Psoas muscle (tissue), 8 donors: ENCODE results near the gene WBP2. TPM values are rescaled to one million over a fixed set of nuclear protein-coding genes. Genes with fewer than 3 reads are reported as not detected.

Source experiments
- ATAC-seq, 4 donors: fragments of 200-7000 bp; cut with Tn5 transposase; one replicate each; pipeline ENCODE4 v1.9.1; 2020; ENCODE audit warnings: moderate library complexity in 3 of 4, mild to moderate bottlenecking in 2 of 4
- DNase-seq, 2 donors: peaks; one replicate each; pipeline ENCODE4 v3.0.0-alpha.2; 2020
- H3K27ac ChIP-seq: fragments of 200-600 bp; one replicate; pipeline ENCODE4 v1.8.0; 2022
- H3K27me3 ChIP-seq, 3 donors: fragments of 200-600 bp in 1 of 3; one replicate each; pipeline versions ENCODE4 v1.6.1 to v1.8.0; 2013 to 2022; ENCODE audit warnings: low read length in 2 of 3, mild to moderate bottlenecking in 2 of 3, moderate library complexity in 1 of 3; ENCODE audit not compliant: insufficient read depth in 3 of 3
- H3K36me3 ChIP-seq, 2 donors: fragments of 200-600 bp in 1 of 2; one replicate each; pipeline versions ENCODE4 v1.6.1 to v1.8.0; 2013 to 2022; ENCODE audit warnings: low read depth in 1 of 2, mild to moderate bottlenecking in 1 of 2, moderate library complexity in 1 of 2; ENCODE audit not compliant: insufficient read depth in 1 of 2
- H3K4me1 ChIP-seq: fragments of 200-600 bp; one replicate; pipeline ENCODE4 v1.8.0; 2022
- H3K4me3 ChIP-seq: fragments of 200-600 bp; one replicate; pipeline ENCODE4 v1.8.0; 2022; ENCODE audit warnings: mild to moderate bottlenecking
- H3K9me3 ChIP-seq: fragments of 200-600 bp; one replicate; pipeline ENCODE4 v1.8.0; 2022
- WGBS, 3 donors: extraction: QIAGEN DNeasy Blood & Tissue Kit; methylation state at CpG; one replicate each; pipeline versions ENCODE4 v1.1.6 to v1.1.7; 2013; 5-methylcytosine and 5-hydroxymethylcytosine counted together
- intact Hi-C, 2 donors: fragments of 100-400 bp; cut with DNase I; formaldehyde crosslinking; loops; one replicate each; pipeline versions ENCODE4 v1.11.0 to v1.14.2; 2022
- polyA plus RNA-seq, 3 donors: library from polyadenylated mRNA; stranded (reverse); fragments of 200-250 nt; gene quantifications; one replicate each; pipeline ENCODE4 v1.2.3, GENCODE V29; 2013
- total RNA-seq, 4 donors: library from RNA; stranded (reverse); fragmentation: NEBNext Ultra II Directional in 2 of 4; extraction: Animal tissue kit (Norgen Biotek cat#: 25700) in 2 of 4; gene quantifications; one replicate each; pipeline versions ENCODE4 v1.2.1 to v1.2.4, GENCODE V29; 2021 to 2023
- TF ChIP-seq, protein P1 (sequence below): fragments of 200-600 bp; IDR thresholded peaks from one replicate; pipeline ENCODE4 v1.8.0; 2022; ENCODE audit warnings: antibody characterized with exemption
- donor health status: healthy with polysubstance abuse.
- donor health status: DM: no; HTN: no; CAD: no; lungs with moderate emphysema.
- donor health status: Bipolar disorder and iron deficiency.
- donor health status: healthy.
- donor health status: DM: yes; HTN: yes; CAD: no.
- donor health status: DM: no; HTN: no; CAD: no.
- donor health status: DM: no; HTN: no; CAD: no.
- donor health status: DM: yes; HTN: yes; CAD: no.

The WBP2 gene
- total and polyA plus RNA-seq, 7 donors: 109 to 278 (median 149) TPM

DNA sequence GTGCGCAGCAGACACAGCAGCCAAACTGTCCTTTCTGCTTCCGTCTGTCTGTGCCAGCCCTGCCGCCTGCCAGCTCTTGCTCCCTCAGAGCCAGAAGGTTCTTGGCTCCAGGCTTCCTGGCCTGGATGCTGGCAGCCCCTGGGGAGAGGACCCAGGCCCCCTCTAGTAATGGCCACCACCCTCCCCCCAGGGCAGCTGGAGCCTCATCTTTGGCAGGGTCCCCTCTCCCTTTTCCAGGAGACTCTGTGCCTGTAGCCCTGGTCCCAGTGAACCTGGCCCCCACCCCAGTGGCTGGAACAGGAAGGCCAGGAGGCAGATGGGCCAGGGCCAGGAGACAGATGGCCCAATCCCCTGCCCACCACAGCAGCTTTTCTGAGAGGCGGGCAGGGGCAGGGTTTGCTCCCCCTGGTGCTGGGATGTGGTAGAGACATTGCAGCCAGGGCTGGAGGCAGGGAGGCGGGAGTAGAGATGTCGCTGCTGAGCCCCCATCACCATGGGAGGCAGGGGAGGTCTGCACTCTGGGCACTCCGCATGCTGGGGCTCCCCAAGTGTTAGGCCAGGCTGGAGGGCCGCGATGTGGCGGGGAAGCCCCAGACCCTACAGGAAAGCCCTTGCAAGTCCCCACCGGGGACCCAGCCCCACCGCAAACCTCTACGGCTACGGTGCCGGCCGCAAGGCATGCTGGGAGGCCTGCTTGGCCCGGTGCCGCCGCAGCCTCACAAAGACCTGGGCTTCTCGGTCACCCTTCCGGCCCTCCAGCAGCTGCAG lies 27.6 kb downstream of the WBP2 start:
- H3K27ac ChIP-seq: peak overlapping the region; percentile 67
- H3K4me1 ChIP-seq: peaks cover 9% of the 10 kb centered on the region
- no peaks in the 10 kb centered on the region for H3K27me3 ChIP-seq
- peaks cover 0 to 53% of the 10 kb centered on the region in 2 donors for H3K36me3 ChIP-seq
- ATAC-seq (peak; percentile 73 to 85 (median 79)), DNase-seq (peak; percentile 80 to 89)
- no peaks in the 10 kb centered on the region for H3K9me3 ChIP-seq
- 7 to 11% (median 11%) methylated on average over 17 to 21 of the region's 21 CpGs for WGBS, 3 donors
- peak overlapping the region; percentile 49 for H3K4me3 ChIP-seq
- intact Hi-C loops: loop anchor here (5.0 kb wide), 1 partner anchor 40 kb away; no protein-coding TSS in a partner anchor
- TF ChIP-seq, protein P1, sequence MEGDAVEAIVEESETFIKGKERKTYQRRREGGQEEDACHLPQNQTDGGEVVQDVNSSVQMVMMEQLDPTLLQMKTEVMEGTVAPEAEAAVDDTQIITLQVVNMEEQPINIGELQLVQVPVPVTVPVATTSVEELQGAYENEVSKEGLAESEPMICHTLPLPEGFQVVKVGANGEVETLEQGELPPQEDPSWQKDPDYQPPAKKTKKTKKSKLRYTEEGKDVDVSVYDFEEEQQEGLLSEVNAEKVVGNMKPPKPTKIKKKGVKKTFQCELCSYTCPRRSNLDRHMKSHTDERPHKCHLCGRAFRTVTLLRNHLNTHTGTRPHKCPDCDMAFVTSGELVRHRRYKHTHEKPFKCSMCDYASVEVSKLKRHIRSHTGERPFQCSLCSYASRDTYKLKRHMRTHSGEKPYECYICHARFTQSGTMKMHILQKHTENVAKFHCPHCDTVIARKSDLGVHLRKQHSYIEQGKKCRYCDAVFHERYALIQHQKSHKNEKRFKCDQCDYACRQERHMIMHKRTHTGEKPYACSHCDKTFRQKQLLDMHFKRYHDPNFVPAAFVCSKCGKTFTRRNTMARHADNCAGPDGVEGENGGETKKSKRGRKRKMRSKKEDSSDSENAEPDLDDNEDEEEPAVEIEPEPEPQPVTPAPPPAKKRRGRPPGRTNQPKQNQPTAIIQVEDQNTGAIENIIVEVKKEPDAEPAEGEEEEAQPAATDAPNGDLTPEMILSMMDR: peak; percentile 64

DNA sequence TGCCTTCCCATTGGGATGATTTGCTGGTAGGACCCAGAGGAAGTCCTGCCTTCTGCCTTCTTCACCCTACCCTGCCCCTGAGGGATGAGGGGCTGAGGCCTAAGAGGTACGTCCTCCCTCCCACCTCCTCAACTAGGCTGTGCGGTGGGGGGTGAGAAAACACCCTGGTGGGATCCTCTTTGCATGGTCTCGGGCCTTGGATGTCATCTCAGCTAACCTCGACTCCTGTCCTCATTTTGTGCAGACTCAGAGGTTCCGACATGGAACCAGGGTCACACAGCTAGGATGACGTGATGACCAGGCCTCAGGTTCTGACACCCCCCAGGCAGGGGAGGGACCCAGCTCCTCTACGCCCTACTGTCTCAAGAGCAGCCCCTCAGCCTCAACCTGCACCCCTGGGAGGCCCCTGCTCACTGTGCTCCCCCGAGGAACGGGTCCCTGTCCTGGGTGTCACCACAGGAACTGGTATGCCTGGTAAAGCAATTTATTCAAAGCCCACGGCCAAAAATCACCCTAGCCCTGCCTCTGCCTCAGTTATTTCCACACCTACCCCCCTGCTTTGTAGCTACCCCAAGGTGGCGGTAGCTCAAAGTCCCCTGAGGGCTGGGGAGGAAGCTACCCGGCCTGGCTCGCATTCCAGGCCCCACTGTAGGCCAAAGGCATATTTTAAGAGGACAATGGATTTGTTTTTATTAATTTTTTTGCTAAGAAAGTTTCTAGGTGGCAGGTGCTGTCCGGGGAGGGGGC lies 28.4 kb downstream of the WBP2 start:
- peak overlapping the region; percentile 49 for H3K4me3 ChIP-seq
- TF ChIP-seq, protein P1: no peak
- no peaks in the 10 kb centered on the region for H3K27me3 ChIP-seq
- peak in 2 of 4 donors; percentile 10 to 17 for ATAC-seq
- peak overlapping the region; percentile 67 for H3K27ac ChIP-seq
- H3K9me3 ChIP-seq: no peaks in the 10 kb centered on the region
- H3K4me1 ChIP-seq: peaks cover 9% of the 10 kb centered on the region
- DNase-seq: no peak
- intact Hi-C loops: loop anchor here (5.0 kb wide), 1 partner anchor 39 kb away; no protein-coding TSS in a partner anchor
- 49 to 59% (median 50%) methylated on average over 14 of the region's 14 CpGs for WGBS, 3 donors
- H3K36me3 ChIP-seq: peaks cover 0 to 56% of the 10 kb centered on the region in 2 donors

DNA sequence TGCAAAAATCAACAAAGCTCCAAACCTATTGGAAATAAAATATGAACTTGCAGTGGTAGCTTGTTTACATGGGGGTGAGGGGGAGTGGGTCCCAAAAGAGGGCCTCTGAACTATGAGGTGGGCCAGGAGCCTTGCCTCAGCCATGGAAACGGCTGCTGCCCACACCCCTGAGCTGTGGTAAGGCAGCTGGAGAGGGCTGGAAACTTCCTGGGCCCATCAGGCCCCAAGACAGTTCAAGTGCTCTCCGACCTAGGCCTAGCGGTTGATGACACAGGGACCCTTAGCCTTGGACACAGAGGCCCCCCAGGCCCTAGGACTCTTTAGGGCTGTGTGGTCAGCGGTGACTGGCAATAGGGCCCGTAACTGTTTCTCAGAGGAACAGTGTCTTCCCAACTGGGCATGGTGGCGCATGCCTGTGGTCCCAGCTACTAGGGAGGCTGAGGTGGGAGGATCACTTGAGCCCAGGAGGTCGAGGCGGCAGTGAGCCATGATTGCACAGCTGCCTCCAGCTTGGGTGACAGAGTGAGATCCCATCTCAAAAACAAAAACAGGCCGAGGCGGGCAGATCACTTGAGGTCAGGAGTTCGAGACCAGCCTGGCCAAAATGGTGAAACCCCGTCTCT lies 29.3 kb downstream of the WBP2 start:
- intact Hi-C loops: loop anchor here (5.0 kb wide), 1 partner anchor 39 kb away; no protein-coding TSS in a partner anchor
- TF ChIP-seq, protein P1: no peak
- H3K36me3 ChIP-seq: peaks cover 0 to 58% of the 10 kb centered on the region in 2 donors

GRCh38 chr17:75825149-75825552 lies 30.0 kb downstream of the WBP2 start:
- H3K27me3 ChIP-seq: no peaks in the 10 kb centered on the region
- peaks cover 3 to 62% of the 10 kb centered on the region in 2 donors for H3K36me3 ChIP-seq
- intact Hi-C loops: loop anchor here (5.0 kb wide), 1 partner anchor 38 kb away; no protein-coding TSS in a partner anchor
- ATAC-seq: no peak
- no peak overlapping the region for H3K4me3 ChIP-seq
- H3K9me3 ChIP-seq: no peaks in the 10 kb centered on the region
- TF ChIP-seq, protein P1: no peak
- H3K27ac ChIP-seq: peak overlapping the region; percentile 10
- WGBS, 3 donors: 76 to 85% (median 85%) methylated on average over 11 to 13 of the region's 13 CpGs
- no peak for DNase-seq
- peaks cover 9% of the 10 kb centered on the region for H3K4me1 ChIP-seq

More for the DNA sequence above, 29.3 kb downstream of the WBP2 start:
- Histone ChIP-seq H3K4me3 (no peak overlapping the region), H3K27ac (no peak overlapping the region), H3K27me3 (no peaks in the 10 kb centered on the region), H3K9me3 (no peaks in the 10 kb centered on the region), H3K4me1 (peaks cover 9% of the 10 kb centered on the region)
- ATAC-seq: no peak
- no peak for DNase-seq
- 90 to 93% (median 92%) methylated on average over 11 to 12 of the region's 12 CpGs for WGBS, 3 donors
